ENCODE data around the gene CCHCR1.

- TF ChIP-seq POLR2AphosphoS5 (IDR thresholded peaks at IDR 0.05; ENCODE audit: low read depth, low read length) (no peak), POLR2A (IDR thresholded peaks at IDR 0.05; ENCODE audit: low read depth, low read length) (no peak)
Measured at GRCh38 chr6:31156641-31157040, 961 bp downstream of the CCHCR1 start.
